ENCODE data around the gene E2F4.
A peak's percentile ranks its signal among the peaks of the same experiment; 100 is the strongest.

Gene E2F4

DNA sequence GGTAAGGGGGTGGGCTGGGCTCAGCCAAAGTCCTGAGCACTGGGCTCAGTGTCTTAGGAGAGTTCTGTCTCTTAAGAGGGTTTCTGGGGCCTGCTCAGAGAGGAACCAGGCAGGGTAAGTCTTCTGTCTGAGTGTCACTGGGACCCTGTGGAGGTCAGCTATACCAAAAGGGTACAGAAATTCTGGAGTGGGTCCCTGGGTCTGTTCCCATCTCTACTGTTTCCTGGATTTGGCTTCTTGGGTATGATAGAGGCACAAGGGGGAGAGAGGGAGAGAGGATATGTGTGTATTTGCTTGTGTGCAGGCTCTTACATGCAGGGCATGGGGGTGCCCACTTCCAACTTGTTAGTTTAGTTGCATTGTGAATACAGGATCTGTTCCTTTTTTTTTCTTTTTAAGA lies 1.6 kb downstream of the E2F4 start:
- TF ChIP-seq, protein P1, sequence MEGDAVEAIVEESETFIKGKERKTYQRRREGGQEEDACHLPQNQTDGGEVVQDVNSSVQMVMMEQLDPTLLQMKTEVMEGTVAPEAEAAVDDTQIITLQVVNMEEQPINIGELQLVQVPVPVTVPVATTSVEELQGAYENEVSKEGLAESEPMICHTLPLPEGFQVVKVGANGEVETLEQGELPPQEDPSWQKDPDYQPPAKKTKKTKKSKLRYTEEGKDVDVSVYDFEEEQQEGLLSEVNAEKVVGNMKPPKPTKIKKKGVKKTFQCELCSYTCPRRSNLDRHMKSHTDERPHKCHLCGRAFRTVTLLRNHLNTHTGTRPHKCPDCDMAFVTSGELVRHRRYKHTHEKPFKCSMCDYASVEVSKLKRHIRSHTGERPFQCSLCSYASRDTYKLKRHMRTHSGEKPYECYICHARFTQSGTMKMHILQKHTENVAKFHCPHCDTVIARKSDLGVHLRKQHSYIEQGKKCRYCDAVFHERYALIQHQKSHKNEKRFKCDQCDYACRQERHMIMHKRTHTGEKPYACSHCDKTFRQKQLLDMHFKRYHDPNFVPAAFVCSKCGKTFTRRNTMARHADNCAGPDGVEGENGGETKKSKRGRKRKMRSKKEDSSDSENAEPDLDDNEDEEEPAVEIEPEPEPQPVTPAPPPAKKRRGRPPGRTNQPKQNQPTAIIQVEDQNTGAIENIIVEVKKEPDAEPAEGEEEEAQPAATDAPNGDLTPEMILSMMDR (IDR thresholded peaks at IDR 0.05): no peak

DNA sequence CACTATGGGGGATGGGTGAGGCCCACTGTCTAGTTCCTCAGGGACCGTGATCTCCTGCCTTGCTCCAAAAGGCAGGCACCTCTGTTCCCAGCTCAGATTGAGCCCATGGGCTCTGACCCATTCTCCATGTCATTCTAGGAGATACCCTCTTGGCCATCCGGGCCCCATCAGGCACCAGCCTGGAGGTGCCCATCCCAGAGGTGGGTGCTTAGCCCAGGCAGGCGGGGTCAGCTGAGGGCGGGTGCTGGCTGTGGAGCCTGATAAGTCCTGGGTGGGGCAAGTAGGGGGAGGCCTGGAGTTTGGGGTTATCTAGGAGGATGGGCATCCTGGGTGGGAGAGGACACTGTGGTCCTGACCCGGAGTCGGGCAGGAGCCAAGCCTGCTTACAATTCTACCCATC lies 2.3 kb downstream of the E2F4 start:
- TF ChIP-seq, protein P1 (IDR thresholded peaks at IDR 0.05): no peak

DNA sequence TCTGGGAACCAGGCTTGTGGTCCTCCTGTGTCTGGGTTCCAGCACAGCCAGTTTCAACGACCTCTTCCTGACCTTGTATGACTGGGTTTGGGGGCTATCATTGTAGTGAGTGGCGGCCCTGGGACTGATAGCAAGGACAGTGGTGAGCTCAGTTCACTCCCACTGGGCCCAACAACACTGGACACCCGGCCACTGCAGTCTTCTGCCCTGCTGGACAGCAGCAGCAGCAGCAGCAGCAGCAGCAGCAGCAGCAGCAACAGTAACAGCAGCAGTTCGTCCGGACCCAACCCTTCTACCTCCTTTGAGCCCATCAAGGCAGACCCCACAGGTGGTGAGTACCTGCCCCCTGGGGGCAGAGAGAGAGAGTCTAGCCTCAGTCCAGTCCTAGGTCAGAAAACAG lies 3.7 kb downstream of the E2F4 start:
- TF ChIP-seq, protein P1 (IDR thresholded peaks at IDR 0.05): no peak

DNA sequence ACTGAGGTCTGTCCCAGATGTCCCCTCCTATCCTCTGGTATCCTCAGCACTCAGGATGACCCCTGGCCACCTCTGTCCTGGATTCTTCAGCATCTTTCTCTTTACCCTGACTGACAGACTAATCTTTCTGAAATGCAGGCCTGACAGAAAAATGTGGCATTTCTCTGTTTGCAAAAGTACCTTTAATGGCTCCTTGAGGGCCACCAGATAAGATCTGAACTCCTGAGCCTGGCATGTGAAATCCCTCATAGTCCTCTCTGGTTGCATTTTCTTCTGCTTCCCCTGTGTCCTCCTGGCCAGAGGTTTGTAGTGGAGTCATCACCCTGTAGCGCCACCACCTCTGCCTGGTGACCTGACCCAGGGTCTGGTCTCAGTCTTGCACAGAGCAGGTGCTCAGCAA lies 4.9 kb downstream of the E2F4 start:
- TF ChIP-seq, protein P1 (IDR thresholded peaks at IDR 0.05): no peak

DNA sequence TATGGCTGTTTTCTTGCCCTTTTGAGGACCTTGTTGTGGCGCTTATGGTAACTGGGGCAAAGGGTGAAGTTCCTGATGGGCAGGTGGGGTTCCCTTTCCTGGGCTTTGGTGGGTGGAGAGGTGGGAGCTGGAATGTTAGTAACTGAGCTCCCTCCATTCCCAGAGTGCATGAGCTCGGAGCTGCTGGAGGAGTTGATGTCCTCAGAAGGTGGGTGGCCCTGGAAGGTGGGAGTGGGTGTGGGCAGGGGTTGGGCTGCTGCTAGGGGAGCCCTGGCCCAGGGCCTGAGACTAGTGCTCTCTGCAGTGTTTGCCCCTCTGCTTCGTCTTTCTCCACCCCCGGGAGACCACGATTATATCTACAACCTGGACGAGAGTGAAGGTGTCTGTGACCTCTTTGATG lies 5.7 kb downstream of the E2F4 start:
- TF ChIP-seq, protein P1 (IDR thresholded peaks at IDR 0.05): no peak

DNA sequence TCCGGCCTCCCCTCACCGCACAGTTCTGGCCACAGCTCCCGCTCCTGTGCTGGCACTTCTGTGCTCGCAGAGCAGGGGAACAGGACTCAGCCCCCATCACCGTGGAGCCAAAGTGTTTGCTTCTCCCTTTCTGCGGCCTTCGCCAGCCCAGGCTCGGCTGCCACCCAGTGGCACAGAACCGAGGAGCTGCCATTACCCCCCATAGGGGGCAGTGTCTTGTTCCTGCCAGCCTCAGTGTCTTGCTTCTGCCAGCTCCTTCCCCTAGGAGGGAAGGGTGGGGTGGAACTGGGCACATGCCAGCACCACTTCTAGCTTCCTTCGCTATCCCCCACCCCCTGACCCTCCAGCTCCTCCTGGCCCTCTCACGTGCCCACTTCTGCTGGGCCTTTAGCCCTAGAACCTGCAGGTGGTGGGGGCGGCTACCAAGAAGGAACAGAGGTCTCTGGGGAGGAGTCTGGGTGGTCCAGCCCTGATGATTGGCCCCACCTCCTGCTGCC lies 6.3 kb downstream of the E2F4 start:
- TF ChIP-seq, protein P1 (IDR thresholded peaks at IDR 0.05): peak; percentile 68

DNA sequence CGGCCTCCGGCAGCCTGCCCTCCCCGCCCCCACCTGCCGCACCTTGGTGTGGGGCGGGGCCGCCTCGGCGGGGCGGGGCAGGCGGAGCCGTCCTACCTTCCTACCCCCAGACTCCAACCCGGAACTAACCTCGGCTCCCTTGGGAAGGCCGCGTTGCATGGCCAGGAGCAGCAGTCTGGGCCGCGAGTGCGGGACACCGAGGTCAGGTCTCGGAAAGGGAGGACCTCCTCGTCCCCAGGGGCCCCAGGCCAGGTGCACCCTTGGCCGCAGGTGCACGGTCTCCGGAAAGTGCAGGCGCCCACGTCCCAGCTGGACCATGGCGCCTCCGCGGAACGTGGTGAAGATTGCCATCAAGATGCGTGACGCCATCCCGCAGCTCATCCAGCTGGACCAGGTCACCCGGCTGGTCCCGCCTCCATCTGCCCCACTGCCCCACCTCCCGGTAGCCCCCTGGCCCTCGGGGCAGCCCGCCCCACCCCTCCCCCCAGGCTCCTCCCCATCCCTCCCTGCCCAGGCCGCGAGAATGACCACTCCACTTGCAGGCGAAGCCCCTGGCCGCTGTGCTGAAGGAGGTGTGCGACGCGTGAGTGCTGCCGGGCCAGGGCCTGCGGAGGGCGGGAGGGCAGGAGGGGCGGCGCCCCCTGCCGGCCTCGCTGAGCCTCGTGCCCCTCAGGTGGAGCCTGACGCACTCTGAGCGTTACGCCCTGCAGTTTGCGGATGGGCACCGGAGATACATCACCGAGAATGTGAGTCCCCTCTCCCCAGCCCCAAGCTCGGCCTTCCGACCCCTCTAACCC lies 7.3 kb downstream of the E2F4 start, which contains the start of gene ELMO3:
Gene ELMO3 (plus strand): TSS at position 121 of the 797 bp plus-strand sequence. CDS start 196 bp downstream, at position 317.
- TF ChIP-seq, protein P1 (IDR thresholded peaks at IDR 0.05): peak; percentile 72

Measured in LNCAP (cell line).